ENCODE results near the gene NUP50.

DNA sequence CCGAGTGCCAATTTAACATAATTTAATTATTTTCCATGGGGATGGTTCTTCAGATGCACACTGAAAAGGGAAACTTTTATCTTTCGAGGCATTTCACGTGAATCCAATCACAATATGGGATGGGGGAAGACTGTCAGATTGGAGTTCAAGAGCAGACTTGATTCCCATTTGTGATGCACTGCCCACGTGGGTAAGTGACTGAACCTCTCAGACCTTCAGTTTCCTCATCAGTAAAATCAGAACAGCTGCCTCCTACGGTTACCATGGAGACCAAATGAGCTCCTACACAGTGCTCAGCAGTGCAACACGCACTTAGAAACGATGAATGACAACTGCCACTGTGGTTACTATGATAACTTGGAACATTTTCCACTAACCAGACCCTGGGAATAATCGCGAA lies 55.3 kb downstream of the NUP50 start:
- no peak for TF ChIP-seq EP300 (IDR thresholded peaks at IDR 0.05; ENCODE audit: low read depth in 2 of 2, low read length in 2 of 2)
- TF ChIP-seq EP300 (CRISPR knock-in tag; IDR thresholded peaks at IDR 0.05; ENCODE audit: borderline replicate concordance): no peak
- TF ChIP-seq POLR2A (IDR thresholded peaks at IDR 0.05; ENCODE audit: insufficient read depth in 1 of 2, low read depth in 2 of 2, low read length in 2 of 2): no peak
- no peak for TF ChIP-seq CTCF (CRISPR knock-in tag; IDR thresholded peaks at IDR 0.05)
- no peak for TF ChIP-seq RNF2 (conservative IDR thresholded peaks at IDR 0.05; ENCODE audit: low read depth)
- TF ChIP-seq BCL6 (CRISPR knock-in tag; IDR thresholded peaks at IDR 0.05): no peak
- TF ChIP-seq, protein P1, sequence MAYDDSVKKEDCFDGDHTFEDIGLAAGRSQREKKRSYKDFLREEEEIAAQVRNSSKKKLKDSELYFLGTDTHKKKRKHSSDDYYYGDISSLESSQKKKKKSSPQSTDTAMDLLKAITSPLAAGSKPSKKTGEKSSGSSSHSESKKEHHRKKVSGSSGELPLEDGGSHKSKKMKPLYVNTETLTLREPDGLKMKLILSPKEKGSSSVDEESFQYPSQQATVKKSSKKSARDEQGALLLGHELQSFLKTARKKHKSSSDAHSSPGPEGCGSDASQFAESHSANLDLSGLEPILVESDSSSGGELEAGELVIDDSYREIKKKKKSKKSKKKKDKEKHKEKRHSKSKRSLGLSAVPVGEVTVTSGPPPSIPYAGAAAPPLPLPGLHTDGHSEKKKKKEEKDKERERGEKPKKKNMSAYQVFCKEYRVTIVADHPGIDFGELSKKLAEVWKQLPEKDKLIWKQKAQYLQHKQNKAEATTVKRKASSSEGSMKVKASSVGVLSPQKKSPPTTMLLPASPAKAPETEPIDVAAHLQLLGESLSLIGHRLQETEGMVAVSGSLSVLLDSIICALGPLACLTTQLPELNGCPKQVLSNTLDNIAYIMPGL (CRISPR knock-in tag; IDR thresholded peaks at IDR 0.05; ENCODE audit: borderline replicate concordance in 1 of 2, low read depth in 1 of 2): no peak
